HG02571 (cell line): ENCODE data around the gene HIC1.

ENCODE experiments used
- ATAC-seq: cut with Tn5 transposase; IDR thresholded peaks from one replicate; pipeline ENCODE4 v1.9.1; 2021; ENCODE audit warnings: mild to moderate bottlenecking, moderate library complexity; ENCODE audit not compliant: unreplicated experiment

HIC1 gene

DNA sequence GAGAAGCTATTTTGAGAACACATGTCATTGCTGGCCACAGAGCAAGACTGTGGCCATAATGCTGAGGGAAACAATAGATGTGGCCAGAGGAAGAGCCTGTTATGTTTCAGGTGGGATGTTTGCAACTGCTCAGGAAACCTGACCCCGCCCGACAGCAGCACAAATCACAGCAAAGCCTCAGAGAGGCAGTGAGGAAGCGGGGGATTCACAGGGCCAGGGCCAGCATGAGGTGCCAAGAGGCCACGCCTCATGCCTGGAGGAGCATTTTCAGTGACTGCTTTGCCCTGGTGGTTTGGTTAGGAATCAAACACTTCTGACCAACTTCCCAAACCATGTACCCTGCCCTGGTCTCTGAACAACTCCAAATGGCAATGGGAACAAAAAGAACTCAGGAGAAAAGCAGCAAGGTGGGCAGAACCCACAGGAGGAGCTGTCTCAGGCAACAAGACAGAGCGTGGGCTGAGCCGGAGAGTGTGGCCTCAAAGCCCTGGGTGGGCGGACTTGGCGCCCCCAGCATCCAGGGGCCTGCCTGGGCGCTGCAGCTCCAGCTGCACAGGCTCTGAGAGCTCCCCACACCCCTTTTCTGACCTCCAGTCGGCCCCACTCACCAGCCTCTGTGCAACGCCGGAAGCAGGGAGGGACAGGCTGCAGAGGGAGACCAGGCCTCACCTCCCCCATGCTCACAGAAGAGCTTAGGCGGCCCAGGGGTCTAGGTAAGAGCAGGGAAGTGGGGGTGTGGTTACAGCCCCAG, 20.6 kb downstream of the HIC1 start:
- ATAC-seq, result no peak

DNA sequence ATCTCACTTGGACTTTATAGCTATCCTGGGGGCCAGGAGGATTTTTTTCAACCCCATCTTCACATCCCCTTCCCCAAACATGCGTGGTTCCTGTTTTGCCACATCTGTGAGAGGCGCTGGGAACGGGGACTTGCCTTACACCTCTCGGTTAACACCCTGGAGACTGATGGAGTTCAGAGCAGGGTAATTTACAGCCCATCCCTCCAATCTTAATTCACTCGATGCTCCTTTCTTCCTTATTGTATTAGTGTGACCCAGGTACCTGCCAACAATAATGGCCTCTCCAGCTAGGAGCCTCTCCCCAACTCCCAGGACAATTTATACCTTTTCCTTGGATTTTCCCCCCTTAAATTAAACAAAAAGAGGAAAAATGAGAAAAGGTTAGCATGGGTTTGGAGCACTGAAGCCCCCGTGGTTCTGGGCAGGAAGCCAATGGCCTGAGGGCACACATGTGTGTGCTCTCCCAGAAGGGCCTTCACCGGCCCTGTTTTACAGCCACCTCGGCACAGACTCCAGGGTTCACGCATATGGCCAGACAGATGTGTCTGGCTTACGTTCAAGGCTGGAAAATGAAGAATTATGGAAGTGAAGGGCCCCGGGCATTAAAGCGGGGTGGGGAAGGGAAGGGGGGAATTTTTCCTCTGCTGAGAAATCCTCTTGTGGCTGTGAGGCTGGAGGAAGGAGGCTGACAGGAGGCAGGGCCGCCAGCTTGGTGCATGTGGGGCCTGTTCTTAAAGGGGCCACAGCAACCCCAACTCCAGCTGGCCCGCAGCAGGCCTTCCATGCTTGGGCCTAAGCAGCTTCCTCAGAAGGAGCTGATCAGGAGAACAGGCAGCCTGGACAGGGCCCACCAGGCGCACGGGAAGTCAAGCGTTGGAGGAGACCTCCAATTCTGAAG, 21.4 kb downstream of the HIC1 start:
- no peak for ATAC-seq

DNA sequence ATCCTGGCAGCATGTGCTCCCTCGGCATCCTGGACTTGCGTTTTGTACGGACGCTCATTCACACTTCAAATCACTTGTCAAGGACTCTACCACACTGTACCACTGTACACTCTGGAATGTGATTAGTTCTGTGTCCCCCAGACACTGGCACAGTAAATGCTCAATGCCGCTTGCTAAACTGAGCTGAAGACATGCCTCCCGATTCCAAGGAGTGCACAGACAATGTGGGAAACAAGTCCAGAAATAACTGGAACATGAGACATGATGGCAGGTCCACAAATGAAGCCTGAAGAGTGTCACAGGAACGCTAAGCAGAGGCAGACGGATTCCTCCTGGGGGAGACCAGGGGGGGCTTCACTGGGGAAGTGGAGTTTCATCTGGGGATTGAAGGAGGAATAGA, 22.1 kb downstream of the HIC1 start:
- ATAC-seq, result no peak

DNA sequence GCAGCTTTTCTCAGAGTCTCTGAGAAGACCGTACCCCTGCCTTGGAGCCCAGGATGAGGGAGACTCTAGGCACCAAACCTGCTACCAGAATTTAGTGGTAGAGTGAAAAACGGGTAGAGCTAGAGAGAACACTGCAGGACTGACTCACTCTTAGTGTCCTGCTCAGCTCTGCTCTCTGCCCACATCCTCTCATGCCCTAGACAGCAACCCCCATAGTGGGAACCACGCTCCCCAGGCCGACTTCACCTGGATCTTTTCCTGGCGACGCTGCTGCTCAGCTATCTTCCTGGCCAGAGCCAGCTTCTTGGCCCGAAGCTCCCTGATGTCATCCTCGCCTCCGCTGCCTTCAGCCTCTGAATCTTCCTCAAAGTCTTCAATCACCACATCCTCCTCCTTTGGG, 26.7 kb downstream of the HIC1 start:
- ATAC-seq, result no peak

DNA sequence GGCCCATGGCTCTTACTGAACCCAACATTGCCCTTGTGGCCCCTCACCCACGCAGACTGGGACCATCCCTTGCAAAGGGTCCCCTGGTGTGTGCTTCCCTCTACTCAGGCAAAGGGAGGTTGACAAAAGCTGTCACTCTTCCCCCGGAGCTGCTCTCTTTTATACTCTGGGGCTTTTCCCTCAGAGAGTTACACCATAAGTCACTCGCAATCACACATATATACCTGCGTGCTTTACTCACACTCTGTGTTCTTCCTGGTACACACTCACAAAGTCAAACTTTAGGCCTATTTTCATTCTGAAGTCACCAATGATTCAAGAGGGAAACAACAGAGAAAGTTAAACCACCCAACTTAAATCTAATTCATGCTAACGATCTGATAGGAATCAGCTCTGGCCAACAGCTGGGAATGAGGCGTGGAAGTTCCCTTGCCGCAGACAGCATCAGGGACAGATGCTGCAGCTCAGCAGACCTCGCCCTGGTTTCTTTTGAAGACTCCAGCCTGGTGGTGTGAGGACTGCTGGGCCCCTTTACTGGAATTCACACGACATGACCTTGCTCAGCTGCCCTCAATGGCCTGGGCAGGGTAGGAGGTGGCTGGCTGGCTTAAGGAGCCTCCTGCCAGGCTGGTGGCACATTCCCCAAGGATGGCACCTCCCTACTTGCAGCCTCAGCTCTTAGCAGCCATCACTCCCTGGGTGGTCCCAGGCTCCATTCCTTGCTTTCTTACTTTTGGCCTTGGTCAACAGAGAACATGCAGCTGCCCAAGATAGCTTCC, 27.3 kb downstream of the HIC1 start:
- no peak for ATAC-seq

DNA sequence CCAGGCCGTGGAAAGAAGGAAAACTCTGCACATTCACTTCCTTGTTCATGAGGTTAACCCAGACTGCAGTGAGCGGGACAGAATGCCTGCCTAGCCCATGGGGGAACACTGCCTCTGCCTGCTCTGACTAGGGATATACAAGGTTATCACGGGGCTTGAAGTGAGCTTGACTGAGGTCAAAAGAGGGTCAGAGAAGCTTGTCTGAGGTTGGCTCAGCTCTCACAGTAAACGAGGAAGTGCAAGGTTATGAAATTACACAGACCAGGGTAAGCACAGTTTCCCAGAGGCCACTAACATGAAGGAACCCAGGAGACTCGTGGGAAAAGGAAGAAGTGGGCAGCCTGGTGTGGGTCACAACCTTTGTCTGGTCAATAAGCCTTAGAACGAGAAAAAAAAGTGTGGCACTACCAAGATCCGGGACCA, 28.7 kb downstream of the HIC1 start:
- no peak for ATAC-seq

DNA sequence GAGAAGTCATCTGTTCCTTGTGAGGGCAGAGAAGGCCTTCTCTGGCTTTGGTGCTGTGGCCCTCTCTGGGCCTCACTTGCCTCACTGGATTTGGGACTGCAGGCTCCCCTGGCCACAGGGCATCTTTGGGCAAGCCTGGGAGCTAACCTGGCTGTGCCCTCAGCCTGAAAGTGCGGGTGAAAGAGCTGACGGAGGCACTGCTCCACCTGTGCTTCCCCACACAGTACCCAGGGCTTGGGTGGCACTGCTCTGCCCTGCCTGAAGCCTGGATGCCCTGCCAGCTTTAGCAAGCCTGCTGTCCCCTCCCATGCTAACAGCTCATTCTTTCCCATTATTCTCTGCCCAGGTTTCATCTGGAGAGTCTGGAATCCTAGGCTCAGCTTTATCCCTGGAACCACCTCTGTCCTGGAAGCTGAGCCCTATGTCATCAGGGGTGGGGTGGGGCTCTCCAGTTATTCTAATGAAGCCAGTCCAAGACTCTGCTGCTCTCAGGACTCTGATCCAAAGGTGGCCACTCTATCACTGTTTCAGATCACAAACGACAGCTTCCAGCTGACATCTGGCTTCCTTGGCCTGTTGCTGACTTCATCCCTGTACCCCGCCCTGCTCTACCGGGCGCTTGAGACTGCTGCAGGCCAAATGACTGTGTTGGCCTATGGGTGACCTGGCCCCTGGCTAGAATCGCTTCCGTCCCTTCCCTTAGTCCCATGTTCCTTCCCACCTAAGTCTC, 29.3 kb downstream of the HIC1 start:
- ATAC-seq, result no peak

DNA sequence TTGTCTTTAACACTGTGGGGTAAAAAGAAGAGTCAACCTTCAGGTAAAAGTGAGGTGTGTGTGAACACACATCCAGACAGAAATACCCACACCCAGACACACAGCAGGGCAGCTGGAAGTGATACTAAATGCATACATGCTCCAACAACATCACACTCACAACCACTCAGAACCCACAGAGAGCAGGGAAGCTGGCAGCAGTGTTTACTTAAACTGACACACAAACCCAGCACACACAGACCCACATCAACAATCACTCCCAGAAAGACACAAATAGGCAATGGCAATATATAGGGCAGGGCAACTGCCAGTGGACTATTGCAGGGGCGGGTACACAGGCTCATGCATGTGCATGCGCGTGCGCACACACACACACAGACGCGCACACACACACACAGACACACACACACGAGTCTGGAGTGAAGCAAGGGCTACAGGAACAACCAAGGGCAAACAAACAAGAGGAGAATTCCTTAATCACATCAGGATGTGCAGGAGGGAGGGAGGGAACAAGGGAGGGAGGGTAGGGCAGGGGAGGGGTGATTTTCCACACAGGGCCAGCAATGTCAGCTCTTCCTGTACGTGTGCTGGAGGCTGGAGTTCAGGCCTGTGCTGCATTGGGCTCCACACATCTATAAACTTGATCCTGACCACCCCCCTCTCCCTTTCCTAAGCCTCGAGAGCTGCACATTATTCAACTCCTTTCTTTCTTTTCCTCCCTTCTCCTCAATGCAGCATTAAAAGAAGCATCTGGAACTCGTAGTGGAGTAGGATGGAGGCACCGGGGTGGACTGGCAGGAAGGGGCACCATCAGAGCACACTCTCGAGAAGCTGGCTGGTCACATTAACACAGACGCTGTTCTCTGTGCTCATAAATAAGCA, 30.1 kb downstream of the HIC1 start:
- ATAC-seq, result no peak

DNA sequence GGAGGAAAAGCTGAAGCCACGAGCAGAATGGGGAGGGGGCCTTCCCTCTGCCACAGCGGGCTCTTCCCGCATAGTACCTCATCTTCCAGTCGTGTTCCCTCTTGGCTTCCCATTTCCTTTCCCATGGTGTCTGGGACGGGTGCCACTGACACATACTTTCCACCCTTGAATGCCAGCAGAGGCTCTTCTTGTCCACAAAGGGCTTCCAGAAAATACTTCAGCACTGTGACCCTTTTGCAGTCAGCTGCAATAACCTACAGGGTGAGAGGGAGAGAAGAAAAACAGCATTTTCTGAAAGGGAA, 30.7 kb downstream of the HIC1 start:
- no peak for ATAC-seq

DNA sequence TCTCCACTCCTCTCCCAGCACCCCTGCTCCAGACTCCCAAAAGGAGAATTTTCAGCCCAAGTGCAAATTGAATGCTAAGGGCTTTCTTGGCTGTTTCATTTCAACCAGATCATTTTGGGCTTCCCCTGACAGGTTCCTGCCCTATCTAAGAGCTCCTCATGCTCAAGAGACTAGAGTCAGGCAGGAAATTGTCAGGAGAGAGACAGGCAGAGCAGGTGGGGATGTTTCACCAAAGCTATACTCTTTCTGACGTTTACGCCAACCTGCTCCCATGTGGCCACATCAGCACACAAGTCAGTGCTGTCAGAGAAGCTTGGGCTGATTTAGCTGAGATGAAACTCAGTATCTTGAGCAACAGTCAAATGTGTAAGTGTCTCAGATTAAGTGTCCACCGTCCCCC, 31.4 kb downstream of the HIC1 start:
- ATAC-seq, result no peak

DNA sequence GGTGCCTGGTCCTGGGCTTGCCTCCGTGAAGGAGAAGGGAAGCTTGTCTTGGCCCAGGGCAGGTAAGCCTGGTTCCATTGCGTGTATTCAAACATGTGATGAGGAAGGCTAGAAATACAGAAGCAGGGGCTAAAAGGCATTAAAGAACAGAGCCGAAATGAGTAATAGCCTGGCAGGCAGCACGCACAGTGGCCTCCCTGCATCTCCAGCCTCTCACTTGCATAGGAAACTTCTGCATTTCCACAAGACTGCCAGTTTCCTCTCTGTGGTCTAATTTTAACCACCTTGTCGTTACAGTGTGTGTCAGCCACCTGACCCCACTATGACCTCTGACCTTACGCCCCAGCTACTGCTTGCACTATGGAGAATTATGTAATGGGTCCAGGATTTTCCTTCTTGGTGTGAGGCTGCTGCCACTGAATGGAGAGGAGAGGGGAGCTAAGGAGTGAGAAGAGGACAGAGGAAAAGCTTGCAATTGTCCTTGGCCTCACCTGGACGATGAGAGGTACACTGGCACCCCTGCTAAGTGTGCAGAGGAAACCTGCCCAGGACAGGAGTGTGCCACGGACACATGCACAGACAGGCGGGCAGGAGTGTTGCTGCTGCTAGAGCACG, 32.8 kb downstream of the HIC1 start:
- peak; percentile 40 for ATAC-seq

DNA sequence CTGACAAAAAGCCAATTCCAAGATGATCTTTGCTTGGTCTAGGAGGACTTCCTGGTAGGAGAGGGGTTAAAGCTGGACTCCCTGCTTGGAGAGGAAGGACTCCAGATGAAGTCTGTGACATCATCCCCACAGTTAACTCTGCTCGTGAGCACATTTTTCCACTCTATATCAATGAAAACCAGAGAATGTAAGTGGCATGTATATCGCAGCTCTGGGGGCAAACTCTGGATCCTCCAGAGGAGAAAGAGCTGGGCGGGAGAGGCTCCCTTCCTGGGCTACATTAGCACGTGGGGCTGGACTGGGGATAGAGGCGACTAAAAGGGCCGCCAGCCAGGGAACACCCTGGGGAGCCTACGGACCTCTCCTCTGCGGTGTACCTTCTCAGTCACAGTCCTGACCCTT, 34.1 kb downstream of the HIC1 start:
- peak; percentile 21 for ATAC-seq

DNA sequence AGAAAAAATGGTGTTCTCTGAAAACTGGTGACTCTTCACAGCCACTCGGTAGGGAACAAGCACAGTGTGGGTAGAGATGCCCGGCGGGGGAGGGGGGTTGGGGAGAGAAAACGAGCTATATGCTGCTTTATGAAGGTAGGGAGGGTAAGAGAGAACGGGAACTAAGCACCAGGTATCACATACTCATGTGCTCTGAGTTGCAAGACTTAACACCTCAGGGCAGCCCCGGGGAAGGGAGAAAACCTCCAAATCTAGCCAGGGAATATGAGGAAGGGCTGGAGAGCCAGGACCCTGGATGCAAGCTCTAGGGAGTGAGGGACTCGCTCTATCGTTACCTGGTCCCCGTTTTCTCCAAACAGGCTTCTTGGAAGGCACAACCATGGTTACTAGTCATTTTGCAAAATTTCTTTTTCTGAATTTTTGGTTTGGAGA, 35.3 kb downstream of the HIC1 start:
- ATAC-seq, result no peak

DNA sequence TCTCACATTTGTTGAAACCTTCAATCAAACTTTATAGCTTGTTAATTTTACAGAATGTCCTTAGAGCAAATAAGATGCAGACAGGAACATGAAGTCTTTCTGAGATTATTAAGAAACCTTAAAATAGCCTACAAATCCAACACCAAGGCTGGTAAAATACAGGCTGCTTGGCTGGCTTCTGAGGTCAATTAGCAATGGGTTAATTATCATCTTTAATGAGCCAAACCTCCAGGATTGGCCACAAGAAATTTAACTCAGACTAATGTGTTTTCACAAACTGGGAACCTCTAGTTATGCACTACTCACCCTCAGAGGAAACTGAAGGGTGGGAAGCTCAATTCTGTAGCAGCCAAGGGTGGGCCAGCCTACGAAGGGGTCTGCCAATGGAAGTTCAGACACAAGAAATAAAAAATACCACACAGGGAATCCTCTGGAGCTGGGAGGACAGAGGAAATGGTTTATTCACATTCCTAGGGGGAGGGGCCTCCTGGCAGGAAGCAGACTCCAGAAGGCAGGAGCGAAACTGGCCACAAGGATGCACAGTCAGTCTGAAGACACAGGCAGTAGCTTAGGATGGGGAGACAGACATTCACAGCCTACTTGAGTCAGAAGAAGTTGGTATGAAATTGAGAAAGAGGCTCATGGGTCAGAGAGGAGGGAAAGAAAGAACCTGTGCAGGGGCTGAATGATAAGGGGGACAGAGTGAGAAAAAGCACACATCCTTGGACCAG, 36.1 kb downstream of the HIC1 start:
- ATAC-seq, result no peak

DNA sequence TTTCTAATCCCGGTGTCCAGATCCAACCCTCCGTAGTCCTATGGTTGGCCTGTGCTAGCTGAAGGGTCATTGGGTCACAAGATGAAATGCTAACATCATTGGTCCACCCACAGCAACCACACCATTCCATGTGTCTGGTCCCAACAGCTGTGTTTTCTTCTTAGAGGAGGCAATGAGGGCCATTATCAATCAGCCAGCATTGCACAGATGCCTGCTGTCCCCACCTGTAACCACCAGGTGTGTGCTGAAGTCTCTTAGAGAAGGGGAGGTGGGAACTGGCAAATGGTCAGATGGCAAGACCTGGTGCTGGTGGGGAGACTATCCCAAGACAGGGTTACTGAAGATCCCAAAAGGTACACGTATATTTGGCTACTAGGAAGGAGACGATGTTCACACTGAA, 37.4 kb downstream of the HIC1 start:
- no peak for ATAC-seq

DNA sequence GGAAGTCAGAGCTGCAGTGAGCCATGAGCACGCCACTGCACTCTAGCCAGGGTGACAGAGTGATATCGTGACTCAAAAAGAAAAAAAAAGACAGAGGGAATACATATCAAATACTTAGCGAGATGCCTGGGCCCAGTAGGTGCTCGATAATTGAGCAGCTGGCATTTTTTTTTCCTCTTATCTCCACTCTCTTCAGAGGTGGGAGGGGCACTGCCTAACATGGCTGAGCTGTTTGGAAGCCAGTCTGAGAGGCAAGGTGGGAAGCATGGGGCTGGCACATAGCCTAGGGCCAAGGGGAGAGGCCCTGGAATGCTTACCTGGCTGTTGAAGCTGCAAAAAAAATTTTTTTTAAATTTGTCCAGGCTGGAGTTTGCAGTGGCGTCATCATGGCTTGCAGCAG, 38.4 kb downstream of the HIC1 start:
- no peak for ATAC-seq

DNA sequence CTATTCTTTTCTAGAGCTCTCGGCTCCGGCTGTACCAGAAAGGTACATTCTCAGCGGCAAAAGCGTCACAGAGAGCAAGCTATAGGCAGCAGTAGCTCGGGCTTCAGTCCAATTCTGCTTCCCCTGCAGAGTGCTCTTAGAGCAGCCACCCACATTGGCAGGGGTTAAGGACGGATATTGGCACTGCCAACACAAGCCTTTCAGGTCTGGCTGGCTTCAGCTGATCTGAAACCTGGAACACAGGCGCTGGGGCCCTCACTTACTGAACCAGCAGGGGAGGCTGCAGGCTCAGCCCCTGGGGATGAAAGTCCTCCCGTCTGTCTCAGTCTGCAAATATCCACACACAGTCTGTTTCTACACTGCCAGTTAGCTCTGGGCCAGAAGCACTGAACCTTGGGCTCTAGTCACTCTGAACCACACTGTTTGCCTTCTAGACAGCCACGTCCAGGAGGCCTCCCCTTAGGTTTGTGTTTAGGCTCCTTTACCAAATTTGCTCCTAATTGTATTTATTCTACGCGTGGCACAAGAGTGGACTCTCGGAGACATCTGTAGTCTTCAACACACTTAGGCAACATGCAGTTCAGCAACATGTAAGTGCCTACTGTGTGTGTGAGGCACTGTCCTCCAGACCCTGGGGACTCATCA, 40.1 kb downstream of the HIC1 start:
- ATAC-seq, result no peak

DNA sequence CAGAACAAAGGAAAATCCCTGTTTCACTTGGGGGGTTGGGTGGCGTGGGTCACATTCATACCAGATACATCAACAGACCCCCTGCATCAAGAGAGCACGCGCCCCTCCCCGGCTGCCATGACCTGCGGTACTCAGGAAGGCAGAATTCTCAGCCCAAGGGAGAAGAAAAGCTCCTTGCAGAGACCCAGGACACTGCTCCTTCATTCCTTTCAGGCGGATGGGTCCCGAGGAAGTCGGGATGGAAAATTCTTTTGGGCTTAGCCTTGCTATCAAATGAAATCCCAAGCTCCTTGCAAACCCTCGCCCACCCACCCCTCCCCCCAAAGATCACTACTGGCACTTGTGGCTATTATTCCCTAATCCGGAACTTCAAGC, 40.6 kb downstream of the HIC1 start:
- no peak for ATAC-seq
